HEK293 (cell line): ENCODE measurements around the gene PCYT1A.

Source experiments
- CTCF ChIA-PET: fragments of 350-600 bp; formaldehyde crosslinking; extraction: SDS; loops from one replicate; lab custom pipeline; 2021; ENCODE audit warnings: antibody characterized with exemption; lab: Yijun Ruan, JAX
- POLR2A ChIA-PET: fragments of 300-600 bp; formaldehyde crosslinking; extraction: SDS; loops from one replicate; lab custom pipeline; 2020; ENCODE audit warnings: antibody characterized with exemption, inconsistent platforms; lab: Yijun Ruan, JAX
- H3K27ac ChIP-seq: fragments of 200-500 bp; sonication (Bioruptor generic); 2 replicates; pipeline ENCODE4 v1.5.1; 2014; ENCODE audit warnings: low read depth, low read length, control low read depth, inconsistent platforms; ENCODE audit errors: extremely low read depth
- H3K36me3 ChIP-seq, 2 experiments: fragments of 200-500 bp in 1 of 2; sonication (Bioruptor generic) in 1 of 2; 1 replicate in 1 of 2; 2 replicates in 1 of 2; pipeline ENCODE4 v1.5.1; 2014 to 2017; ENCODE audit warnings: inconsistent platforms in 2 of 2, low read length in 2 of 2; ENCODE audit not compliant: control insufficient read depth in 2 of 2, insufficient read depth in 1 of 2
- H3K4me1 ChIP-seq: fragments of 200-500 bp; sonication (Bioruptor generic); 2 replicates; pipeline ENCODE4 v1.5.1; 2014; ENCODE audit warnings: mild to moderate bottlenecking, low read length, inconsistent platforms; ENCODE audit not compliant: control insufficient read depth, insufficient read depth
- H3K4me3 ChIP-seq: 2 replicates; pipeline ENCODE4 v1.5.1; 2011; ENCODE audit warnings: low read depth, mild to moderate bottlenecking, control low read depth, low read length, moderate library complexity
- H3K9me3 ChIP-seq: fragments of 200-500 bp; sonication (Bioruptor generic); 2 replicates; pipeline ENCODE4 v1.5.1; 2014; ENCODE audit warnings: low read depth, low read length, inconsistent platforms; ENCODE audit not compliant: control insufficient read depth, insufficient read depth
- BCL11B ChIP-seq: fragments of 450-650 bp; formaldehyde crosslinking; IDR thresholded peaks from 2 replicates; pipeline ENCODE4 v1.5.1; 2016; ENCODE audit warnings: low read depth, missing biosample characterization, missing genetic modification characterization
- FEZF1 ChIP-seq: fragments of 450-650 bp; formaldehyde crosslinking; IDR thresholded peaks from 2 replicates; pipeline ENCODE4 v1.5.1; 2016; ENCODE audit warnings: missing biosample characterization, missing genetic modification characterization
- GFI1B ChIP-seq: fragments of 450-650 bp; formaldehyde crosslinking; IDR thresholded peaks from 2 replicates; pipeline ENCODE4 v1.5.1; 2016; ENCODE audit warnings: missing biosample characterization, missing genetic modification characterization
- GLI2 ChIP-seq: fragments of 450-650 bp; formaldehyde crosslinking; IDR thresholded peaks from 2 replicates; pipeline ENCODE4; 2017; ENCODE audit warnings: missing biosample characterization, missing genetic modification characterization, low read depth, borderline replicate concordance
- GLIS2 ChIP-seq: fragments of 450-650 bp; formaldehyde crosslinking; IDR thresholded peaks from 2 replicates; pipeline ENCODE4 v1.5.1; 2016; ENCODE audit warnings: missing biosample characterization, missing genetic modification characterization
- MZF1 ChIP-seq: fragments of 450-650 bp; formaldehyde crosslinking; IDR thresholded peaks from 2 replicates; pipeline ENCODE4 v1.5.1; 2017; ENCODE audit warnings: missing biosample characterization, missing genetic modification characterization, borderline replicate concordance
- WT1 ChIP-seq: fragments of 450-650 bp; formaldehyde crosslinking; IDR thresholded peaks from 2 replicates; pipeline ENCODE4 v1.5.1; 2016; ENCODE audit warnings: missing biosample characterization, missing genetic modification characterization
- ZFP41 ChIP-seq: fragments of 450-650 bp; formaldehyde crosslinking; IDR thresholded peaks from 2 replicates; pipeline ENCODE4 v1.5.1; 2016; ENCODE audit warnings: missing biosample characterization, missing genetic modification characterization, borderline replicate concordance
- ZIC2 ChIP-seq: fragments of 450-650 bp; formaldehyde crosslinking; IDR thresholded peaks from 2 replicates; pipeline ENCODE4 v1.5.1; 2016; ENCODE audit warnings: missing biosample characterization, missing genetic modification characterization
- ZNF10 ChIP-seq: fragments of 450-650 bp; formaldehyde crosslinking; IDR thresholded peaks from 2 replicates; pipeline ENCODE4 v1.5.1; 2017; ENCODE audit warnings: missing biosample characterization, missing genetic modification characterization
- ZNF133 ChIP-seq: fragments of 450-650 bp; formaldehyde crosslinking; IDR thresholded peaks from 2 replicates; pipeline ENCODE4 v1.5.1; 2016; ENCODE audit warnings: missing biosample characterization, missing genetic modification characterization
- ZNF169 ChIP-seq: fragments of 450-650 bp; formaldehyde crosslinking; IDR thresholded peaks from 2 replicates; pipeline ENCODE4 v1.5.1; 2016; ENCODE audit warnings: missing biosample characterization, missing genetic modification characterization
- ZNF223 ChIP-seq: fragments of 450-650 bp; formaldehyde crosslinking; IDR thresholded peaks from 2 replicates; pipeline ENCODE4 v1.5.1; 2016; ENCODE audit warnings: missing biosample characterization, missing genetic modification characterization
- ZNF23 ChIP-seq: fragments of 450-650 bp; formaldehyde crosslinking; IDR thresholded peaks from 2 replicates; pipeline ENCODE4 v1.5.1; 2016; ENCODE audit warnings: missing biosample characterization, missing genetic modification characterization, borderline replicate concordance
- ZNF239 ChIP-seq: fragments of 450-650 bp; formaldehyde crosslinking; IDR thresholded peaks from 2 replicates; pipeline ENCODE4 v1.5.1; 2016; ENCODE audit warnings: missing biosample characterization, missing genetic modification characterization
- ZNF423 ChIP-seq: fragments of 450-650 bp; formaldehyde crosslinking; IDR thresholded peaks from 2 replicates; pipeline ENCODE4 v1.5.1; 2016; ENCODE audit warnings: missing biosample characterization, missing genetic modification characterization
- ZNF623 ChIP-seq: fragments of 450-650 bp; formaldehyde crosslinking; IDR thresholded peaks from 2 replicates; pipeline ENCODE4 v1.5.1; 2016; ENCODE audit warnings: missing biosample characterization, missing genetic modification characterization
- ZNF664 ChIP-seq: fragments of 450-650 bp; formaldehyde crosslinking; IDR thresholded peaks from 2 replicates; pipeline ENCODE4 v1.5.1; 2016; ENCODE audit warnings: missing biosample characterization, missing genetic modification characterization
- ZNF837 ChIP-seq: fragments of 450-650 bp; formaldehyde crosslinking; IDR thresholded peaks from 2 replicates; pipeline ENCODE4 v1.5.1; 2016; ENCODE audit warnings: missing biosample characterization, missing genetic modification characterization
- TF ChIP-seq, protein P1 (sequence below): fragments of 450-650 bp; formaldehyde crosslinking; IDR thresholded peaks from 2 replicates; pipeline ENCODE4 v1.5.1; 2017; ENCODE audit warnings: missing biosample characterization, missing genetic modification characterization
- TF ChIP-seq, protein P2 (sequence below): fragments of 450-650 bp; formaldehyde crosslinking; IDR thresholded peaks from 2 replicates; pipeline ENCODE4 v1.5.1; 2016; ENCODE audit warnings: missing biosample characterization, missing genetic modification characterization, borderline replicate concordance
- TF ChIP-seq, protein P3 (sequence below): fragments of 450-650 bp; formaldehyde crosslinking; IDR thresholded peaks from 2 replicates; pipeline ENCODE4 v1.5.1; 2016; ENCODE audit warnings: missing biosample characterization, missing genetic modification characterization

The PCYT1A gene

DNA sequence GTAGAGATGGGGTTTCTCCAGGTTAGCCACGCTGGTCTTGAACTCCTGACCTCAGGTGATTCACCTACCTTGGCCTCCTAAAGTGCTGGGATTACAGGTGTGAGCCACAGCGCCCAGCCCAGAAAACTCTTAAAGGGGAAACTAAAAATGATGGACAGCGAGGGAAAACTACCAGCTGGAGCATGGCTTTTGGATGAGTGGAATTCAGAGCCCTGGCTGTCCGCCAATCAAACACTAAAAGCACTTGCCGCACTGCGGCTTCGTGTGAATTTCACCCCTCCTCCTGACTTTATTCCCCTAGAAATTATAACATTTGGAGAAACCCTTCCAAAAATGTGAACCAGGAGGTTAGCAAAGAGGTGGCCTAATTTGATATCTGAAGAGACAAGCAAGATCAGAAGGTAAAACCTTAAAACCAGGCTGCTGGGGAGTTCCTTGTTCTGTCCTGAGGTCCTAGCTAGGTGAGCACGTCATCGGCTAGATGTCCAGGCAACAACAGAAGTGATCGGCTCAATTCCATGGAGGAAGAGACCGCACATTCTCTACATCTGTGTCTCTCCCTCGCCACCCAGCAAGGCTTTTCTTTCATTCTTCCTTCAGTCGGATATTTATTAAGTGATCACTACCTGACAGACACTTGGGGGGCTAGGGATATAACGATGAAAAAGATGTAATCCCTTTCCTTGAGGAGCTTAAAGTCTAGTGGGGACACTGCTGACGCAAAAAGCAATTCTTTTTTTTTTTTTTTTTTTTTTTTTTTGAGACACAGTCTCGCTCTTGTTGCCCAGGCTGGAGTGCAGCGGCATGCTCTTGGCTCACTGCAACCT, 49.0 kb upstream of the PCYT1A start:
- H3K9me3 ChIP-seq, result no peaks in the 10 kb centered on the region
- no peak overlapping the region for H3K4me3 ChIP-seq
- ChIA-PET POLR2A (interaction anchor here (0.8 kb wide), 1 partner anchor 18 kb away, joined by 3 read pairs; the partner anchor contains the start of gene DYNLT2B), CTCF (no interaction called here)
- H3K27ac ChIP-seq, result no peak overlapping the region
- TF ChIP-seq ZNF133 (no peak), BCL11B (no peak), ZNF169 (tag by site-specific recombination) (no peak), ZIC2 (tag by site-specific recombination) (no peak), ZNF623 (no peak), FEZF1 (tag by site-specific recombination) (no peak), ZNF423 (tag by site-specific recombination) (no peak), GFI1B (tag by site-specific recombination) (no peak), ZNF23 (tag by site-specific recombination) (no peak)
- no peaks in the 10 kb centered on the region for H3K4me1 ChIP-seq
- no peaks in the 10 kb centered on the region for H3K36me3 ChIP-seq

DNA sequence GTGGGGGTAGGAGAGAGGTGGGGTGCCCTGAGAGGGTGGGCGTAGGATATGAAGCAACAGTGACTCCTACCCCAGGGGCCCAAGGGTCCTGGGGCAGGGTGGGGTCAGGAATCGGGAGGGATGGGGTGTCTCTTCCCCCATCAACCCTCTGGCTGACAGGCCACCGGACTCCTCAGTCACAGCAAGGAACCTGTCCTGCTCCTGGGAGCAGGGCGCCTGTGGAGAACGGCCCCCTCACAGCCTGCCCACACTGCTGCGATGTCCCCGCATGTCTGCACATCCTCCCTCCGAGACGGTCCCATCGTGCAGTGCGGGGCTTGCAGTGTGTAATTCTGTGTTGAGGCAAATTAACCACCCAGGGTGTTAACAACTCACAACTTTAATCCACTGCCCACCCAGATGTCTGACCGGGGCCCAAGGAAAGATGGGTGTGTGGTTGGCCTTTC, 48.0 kb upstream of the PCYT1A start:
- Histone ChIP-seq H3K4me1 (no peaks in the 10 kb centered on the region), H3K36me3 (no peaks in the 10 kb centered on the region), H3K27ac (no peak overlapping the region), H3K4me3 (no peak overlapping the region), H3K9me3 (no peaks in the 10 kb centered on the region)
- ChIA-PET CTCF (no interaction called here), POLR2A (no interaction called here)
- TF ChIP-seq ZNF837, result no peak
- no peak for TF ChIP-seq ZNF664 (tag by site-specific recombination)
- TF ChIP-seq, protein P1, sequence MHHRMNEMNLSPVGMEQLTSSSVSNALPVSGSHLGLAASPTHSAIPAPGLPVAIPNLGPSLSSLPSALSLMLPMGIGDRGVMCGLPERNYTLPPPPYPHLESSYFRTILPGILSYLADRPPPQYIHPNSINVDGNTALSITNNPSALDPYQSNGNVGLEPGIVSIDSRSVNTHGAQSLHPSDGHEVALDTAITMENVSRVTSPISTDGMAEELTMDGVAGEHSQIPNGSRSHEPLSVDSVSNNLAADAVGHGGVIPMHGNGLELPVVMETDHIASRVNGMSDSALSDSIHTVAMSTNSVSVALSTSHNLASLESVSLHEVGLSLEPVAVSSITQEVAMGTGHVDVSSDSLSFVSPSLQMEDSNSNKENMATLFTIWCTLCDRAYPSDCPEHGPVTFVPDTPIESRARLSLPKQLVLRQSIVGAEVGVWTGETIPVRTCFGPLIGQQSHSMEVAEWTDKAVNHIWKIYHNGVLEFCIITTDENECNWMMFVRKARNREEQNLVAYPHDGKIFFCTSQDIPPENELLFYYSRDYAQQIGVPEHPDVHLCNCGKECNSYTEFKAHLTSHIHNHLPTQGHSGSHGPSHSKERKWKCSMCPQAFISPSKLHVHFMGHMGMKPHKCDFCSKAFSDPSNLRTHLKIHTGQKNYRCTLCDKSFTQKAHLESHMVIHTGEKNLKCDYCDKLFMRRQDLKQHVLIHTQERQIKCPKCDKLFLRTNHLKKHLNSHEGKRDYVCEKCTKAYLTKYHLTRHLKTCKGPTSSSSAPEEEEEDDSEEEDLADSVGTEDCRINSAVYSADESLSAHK (tag by site-specific recombination), result no peak
- TF ChIP-seq ZNF223 (tag by site-specific recombination), result no peak
- no peak for TF ChIP-seq ZFP41 (tag by site-specific recombination)
- no peak for TF ChIP-seq GLIS2 (tag by site-specific recombination)
- TF ChIP-seq, protein P2, sequence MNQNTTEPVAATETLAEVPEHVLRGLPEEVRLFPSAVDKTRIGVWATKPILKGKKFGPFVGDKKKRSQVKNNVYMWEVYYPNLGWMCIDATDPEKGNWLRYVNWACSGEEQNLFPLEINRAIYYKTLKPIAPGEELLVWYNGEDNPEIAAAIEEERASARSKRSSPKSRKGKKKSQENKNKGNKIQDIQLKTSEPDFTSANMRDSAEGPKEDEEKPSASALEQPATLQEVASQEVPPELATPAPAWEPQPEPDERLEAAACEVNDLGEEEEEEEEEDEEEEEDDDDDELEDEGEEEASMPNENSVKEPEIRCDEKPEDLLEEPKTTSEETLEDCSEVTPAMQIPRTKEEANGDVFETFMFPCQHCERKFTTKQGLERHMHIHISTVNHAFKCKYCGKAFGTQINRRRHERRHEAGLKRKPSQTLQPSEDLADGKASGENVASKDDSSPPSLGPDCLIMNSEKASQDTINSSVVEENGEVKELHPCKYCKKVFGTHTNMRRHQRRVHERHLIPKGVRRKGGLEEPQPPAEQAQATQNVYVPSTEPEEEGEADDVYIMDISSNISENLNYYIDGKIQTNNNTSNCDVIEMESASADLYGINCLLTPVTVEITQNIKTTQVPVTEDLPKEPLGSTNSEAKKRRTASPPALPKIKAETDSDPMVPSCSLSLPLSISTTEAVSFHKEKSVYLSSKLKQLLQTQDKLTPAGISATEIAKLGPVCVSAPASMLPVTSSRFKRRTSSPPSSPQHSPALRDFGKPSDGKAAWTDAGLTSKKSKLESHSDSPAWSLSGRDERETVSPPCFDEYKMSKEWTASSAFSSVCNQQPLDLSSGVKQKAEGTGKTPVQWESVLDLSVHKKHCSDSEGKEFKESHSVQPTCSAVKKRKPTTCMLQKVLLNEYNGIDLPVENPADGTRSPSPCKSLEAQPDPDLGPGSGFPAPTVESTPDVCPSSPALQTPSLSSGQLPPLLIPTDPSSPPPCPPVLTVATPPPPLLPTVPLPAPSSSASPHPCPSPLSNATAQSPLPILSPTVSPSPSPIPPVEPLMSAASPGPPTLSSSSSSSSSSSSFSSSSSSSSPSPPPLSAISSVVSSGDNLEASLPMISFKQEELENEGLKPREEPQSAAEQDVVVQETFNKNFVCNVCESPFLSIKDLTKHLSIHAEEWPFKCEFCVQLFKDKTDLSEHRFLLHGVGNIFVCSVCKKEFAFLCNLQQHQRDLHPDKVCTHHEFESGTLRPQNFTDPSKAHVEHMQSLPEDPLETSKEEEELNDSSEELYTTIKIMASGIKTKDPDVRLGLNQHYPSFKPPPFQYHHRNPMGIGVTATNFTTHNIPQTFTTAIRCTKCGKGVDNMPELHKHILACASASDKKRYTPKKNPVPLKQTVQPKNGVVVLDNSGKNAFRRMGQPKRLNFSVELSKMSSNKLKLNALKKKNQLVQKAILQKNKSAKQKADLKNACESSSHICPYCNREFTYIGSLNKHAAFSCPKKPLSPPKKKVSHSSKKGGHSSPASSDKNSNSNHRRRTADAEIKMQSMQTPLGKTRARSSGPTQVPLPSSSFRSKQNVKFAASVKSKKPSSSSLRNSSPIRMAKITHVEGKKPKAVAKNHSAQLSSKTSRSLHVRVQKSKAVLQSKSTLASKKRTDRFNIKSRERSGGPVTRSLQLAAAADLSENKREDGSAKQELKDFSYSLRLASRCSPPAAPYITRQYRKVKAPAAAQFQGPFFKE, result no peak
- no peak for TF ChIP-seq WT1 (tag by site-specific recombination)
- TF ChIP-seq, protein P3, sequence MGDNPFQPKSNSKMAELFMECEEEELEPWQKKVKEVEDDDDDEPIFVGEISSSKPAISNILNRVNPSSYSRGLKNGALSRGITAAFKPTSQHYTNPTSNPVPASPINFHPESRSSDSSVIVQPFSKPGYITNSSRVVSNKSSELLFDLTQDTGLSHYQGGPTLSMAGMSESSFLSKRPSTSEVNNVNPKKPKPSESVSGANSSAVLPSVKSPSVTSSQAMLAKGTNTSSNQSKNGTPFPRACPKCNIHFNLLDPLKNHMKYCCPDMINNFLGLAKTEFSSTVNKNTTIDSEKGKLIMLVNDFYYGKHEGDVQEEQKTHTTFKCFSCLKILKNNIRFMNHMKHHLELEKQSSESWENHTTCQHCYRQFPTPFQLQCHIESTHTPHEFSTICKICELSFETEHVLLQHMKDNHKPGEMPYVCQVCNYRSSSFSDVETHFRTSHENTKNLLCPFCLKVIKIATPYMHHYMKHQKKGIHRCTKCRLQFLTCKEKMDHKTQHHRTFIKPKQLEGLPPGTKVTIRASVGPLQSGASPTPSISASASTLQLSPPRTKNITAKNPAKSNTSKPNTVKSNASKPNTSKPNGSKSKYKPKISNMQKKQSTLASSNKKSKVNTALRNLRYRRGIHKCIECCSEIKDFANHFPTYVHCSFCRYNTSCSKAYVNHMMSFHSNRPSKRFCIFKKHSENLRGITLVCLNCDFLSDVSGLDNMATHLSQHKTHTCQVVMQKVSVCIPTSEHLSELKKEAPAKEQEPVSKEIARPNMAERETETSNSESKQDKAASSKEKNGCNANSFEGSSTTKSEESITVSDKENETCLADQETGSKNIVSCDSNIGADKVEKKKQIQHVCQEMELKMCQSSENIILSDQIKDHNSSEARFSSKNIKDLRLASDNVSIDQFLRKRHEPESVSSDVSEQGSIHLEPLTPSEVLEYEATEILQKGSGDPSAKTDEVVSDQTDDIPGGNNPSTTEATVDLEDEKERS (tag by site-specific recombination), result no peak
- TF ChIP-seq ZNF239, result no peak
- no peak for TF ChIP-seq MZF1 (tag by site-specific recombination)
- TF ChIP-seq GLI2 (tag by site-specific recombination), result no peak
- no peak for TF ChIP-seq ZNF10 (tag by site-specific recombination)
- no peak for TF ChIP-seq ZNF169 (tag by site-specific recombination)
